Esophagus muscularis mucosa (tissue), 4 donors: ENCODE data around the gene PIH1D1. TPM values are rescaled to one million over a fixed set of nuclear protein-coding genes. Genes with fewer than 3 reads are reported as not detected.

Experiments used
- DNase-seq: peaks from one replicate; pipeline ENCODE4 v3.0.0-alpha.2; 2017; ENCODE audit errors: extremely low spot score
- H3K27ac ChIP-seq, 4 donors: fragments of 200-600 bp; sonication (generic); replicated peaks in 1 of 4; 1 replicate in 3 of 4; 2 replicates in 1 of 4; pipeline ENCODE4 v1.5.1; 2016 to 2019; ENCODE audit warnings: mild to moderate bottlenecking in 1 of 4
- H3K27me3 ChIP-seq, 4 donors: fragments of 200-600 bp; sonication (generic); one replicate each; pipeline versions ENCODE4 v1.5.1 to v1.6.0; 2016 to 2019
- H3K36me3 ChIP-seq, 4 donors: fragments of 200-600 bp; sonication (generic); one replicate each; pipeline ENCODE4 v1.5.1; 2016 to 2019
- H3K4me1 ChIP-seq, 4 donors: fragments of 200-600 bp; sonication (generic); one replicate each; pipeline ENCODE4 v1.5.1; 2016 to 2019
- H3K4me3 ChIP-seq, 4 donors: fragments of 200-600 bp; sonication (generic); 1 replicate in 2 of 4; 2 replicates in 2 of 4; pipeline ENCODE4 v1.5.1; 2016 to 2019; ENCODE audit warnings: mild to moderate bottlenecking in 4 of 4, moderate library complexity in 1 of 4
- H3K9me3 ChIP-seq, 4 donors: fragments of 200-600 bp; sonication (generic); 1 replicate in 3 of 4; 2 replicates in 1 of 4; pipeline ENCODE4 v1.5.1; 2016 to 2019
- EP300 ChIP-seq: sonication (generic); formaldehyde crosslinking; IDR thresholded peaks from one replicate; pipeline ENCODE4 v1.6.1; 2017; ENCODE audit warnings: antibody characterized with exemption
- POLR2A ChIP-seq: fragments of 450-650 bp; IDR thresholded peaks from one replicate; pipeline ENCODE4 v1.6.1; 2017; ENCODE audit warnings: antibody characterized with exemption, moderate library complexity, mild to moderate bottlenecking, low read depth
- POLR2AphosphoS5 ChIP-seq, 2 donors: sonication (generic); formaldehyde crosslinking; IDR thresholded peaks; one replicate each; pipeline ENCODE4 v1.6.1; 2017; ENCODE audit warnings: antibody characterized with exemption in 2 of 2
- WGBS: methylation state at CpG from one replicate; pipeline ENCODE4 v1.1.5; 2018; 5-methylcytosine and 5-hydroxymethylcytosine counted together
- intact Hi-C: fragments of 100-400 bp; cut with DNase I; formaldehyde crosslinking; loops from one replicate; pipeline ENCODE4 v1.15.1; 2023
- total RNA-seq, 4 donors: library from RNA; depleted of rRNA; stranded (reverse); fragments of >200 nt; gene quantifications; one replicate each; pipeline versions ENCODE4 v1.1.0 to v1.2.1, GENCODE V29; 2016
- TF ChIP-seq, protein P1 (sequence below), 3 experiments: fragments of 200-600 bp in 2 of 3; fragments of 450-650 bp in 1 of 3; sonication (generic) in 2 of 3; IDR thresholded peaks; one replicate each; pipeline ENCODE4 v1.5.1; 2017 to 2019; ENCODE audit warnings: antibody characterized with exemption in 3 of 3, mild to moderate bottlenecking in 2 of 3, moderate library complexity in 1 of 3

PIH1D1 gene
- total RNA-seq, 4 donors from 2014 or later: 73.6 to 84.0 (median 78.4) TPM

DNA sequence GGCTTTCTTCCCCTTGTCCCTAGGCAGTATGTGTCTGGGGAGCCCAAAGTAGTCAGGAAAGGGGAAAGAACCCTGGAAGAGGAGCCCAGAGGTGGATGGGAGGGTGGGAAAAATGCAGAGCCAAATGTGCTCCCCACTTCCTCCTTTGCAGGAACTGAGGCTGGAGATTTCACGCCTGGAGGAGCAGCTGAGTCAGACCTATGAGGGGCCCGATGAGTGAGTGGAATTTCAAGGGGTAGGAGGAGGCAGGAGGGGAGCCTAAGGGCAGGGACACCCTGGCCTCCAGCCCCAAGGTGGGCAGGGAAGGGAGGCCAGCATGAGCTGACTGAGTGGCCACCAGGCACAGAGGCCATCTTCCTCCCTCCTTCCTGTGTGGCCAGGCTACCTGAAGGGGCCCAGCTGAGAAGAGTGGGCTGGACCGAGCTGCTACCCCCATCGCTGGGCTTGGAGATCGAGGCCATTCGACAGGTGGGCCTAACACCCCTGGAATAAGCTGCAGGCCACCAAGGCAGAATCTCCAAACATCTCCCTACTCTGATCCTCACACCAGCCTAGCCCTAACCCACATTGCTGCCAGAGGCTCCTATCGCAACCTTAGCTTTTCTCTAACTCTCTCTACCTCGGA is 42.7 kb downstream of the PIH1D1 start:
- Histone ChIP-seq H3K36me3 (no peaks in the 10 kb centered on the region), H3K27ac (no peak overlapping the region), H3K9me3 (no peaks in the 10 kb centered on the region), H3K4me3 (no peak overlapping the region), H3K4me1 (no peaks in the 10 kb centered on the region), H3K27me3 (peaks cover 0 to 38% (median 0%) of the 10 kb centered on the region in 4 donors)
- no peak for TF ChIP-seq POLR2AphosphoS5 (IDR thresholded peaks at IDR 0.05)
- TF ChIP-seq POLR2A: no peak
- TF ChIP-seq, protein P1, sequence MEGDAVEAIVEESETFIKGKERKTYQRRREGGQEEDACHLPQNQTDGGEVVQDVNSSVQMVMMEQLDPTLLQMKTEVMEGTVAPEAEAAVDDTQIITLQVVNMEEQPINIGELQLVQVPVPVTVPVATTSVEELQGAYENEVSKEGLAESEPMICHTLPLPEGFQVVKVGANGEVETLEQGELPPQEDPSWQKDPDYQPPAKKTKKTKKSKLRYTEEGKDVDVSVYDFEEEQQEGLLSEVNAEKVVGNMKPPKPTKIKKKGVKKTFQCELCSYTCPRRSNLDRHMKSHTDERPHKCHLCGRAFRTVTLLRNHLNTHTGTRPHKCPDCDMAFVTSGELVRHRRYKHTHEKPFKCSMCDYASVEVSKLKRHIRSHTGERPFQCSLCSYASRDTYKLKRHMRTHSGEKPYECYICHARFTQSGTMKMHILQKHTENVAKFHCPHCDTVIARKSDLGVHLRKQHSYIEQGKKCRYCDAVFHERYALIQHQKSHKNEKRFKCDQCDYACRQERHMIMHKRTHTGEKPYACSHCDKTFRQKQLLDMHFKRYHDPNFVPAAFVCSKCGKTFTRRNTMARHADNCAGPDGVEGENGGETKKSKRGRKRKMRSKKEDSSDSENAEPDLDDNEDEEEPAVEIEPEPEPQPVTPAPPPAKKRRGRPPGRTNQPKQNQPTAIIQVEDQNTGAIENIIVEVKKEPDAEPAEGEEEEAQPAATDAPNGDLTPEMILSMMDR (IDR thresholded peaks at IDR 0.05): no peak
- intact Hi-C loops: no loop called here
- WGBS: 84% methylated on average over 8 of the region's 8 CpGs
- DNase-seq: no peak

DNA sequence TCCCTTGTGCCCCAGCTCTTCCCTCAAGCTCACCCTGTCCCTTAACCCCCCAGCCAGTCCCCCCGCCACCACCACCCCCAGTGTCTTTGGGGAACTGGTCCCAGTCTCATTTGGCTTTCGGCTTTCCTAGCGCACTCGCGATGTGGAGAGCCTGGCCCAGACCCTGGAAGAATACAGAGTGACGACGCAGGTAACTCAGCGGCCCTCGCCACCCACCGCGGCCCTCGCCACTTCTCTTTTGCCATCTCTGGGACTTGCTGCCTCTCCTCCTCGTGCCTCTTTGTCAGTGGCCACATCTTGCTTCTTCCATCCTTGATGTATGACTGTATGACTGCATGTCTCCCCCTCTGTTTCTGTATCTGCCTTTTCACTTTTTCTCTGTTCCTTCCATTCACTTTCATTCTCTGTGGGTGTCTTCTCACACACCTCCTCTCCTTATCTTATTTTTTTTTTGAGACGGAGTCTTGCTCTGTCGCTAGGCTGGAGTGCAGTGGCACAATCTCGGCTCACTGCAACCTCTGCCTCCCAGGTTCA is 44.1 kb downstream of the PIH1D1 start:
- Histone ChIP-seq H3K9me3 (no peaks in the 10 kb centered on the region), H3K4me3 (no peak overlapping the region), H3K4me1 (no peaks in the 10 kb centered on the region), H3K27me3 (peaks cover 0 to 28% (median 0%) of the 10 kb centered on the region in 4 donors), H3K27ac (no peak overlapping the region), H3K36me3 (no peaks in the 10 kb centered on the region)
- TF ChIP-seq, protein P1 (IDR thresholded peaks at IDR 0.05): no peak
- TF ChIP-seq EP300: no peak
- DNase-seq: no peak
- intact Hi-C loops: no loop called here
- WGBS: 90% methylated on average over 16 of the region's 16 CpGs

DNA sequence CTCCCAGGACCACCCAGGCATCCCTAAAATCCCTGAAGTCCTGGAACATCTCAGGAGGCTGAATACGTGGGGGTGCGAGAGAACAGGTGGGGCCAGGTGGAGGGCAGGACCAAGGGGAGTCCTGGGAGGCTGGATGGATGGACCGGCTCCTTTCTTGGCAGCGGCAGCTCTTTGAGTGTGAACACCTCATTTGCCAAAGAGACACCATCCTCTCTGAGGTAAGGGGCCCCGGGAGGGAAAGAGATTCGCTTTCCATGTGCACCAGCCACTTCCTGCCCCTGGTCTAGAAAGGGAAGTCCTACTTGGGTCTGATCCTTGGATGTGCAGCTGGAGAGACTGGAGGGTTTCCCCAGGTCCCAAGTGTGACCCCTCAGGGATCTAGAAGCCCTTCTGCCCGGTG is 44.5 kb downstream of the PIH1D1 start:
- H3K27me3 ChIP-seq: peaks cover 0 to 28% (median 0%) of the 10 kb centered on the region in 4 donors
- no peak overlapping the region for H3K27ac ChIP-seq
- H3K4me3 ChIP-seq: no peak overlapping the region
- H3K4me1 ChIP-seq: no peaks in the 10 kb centered on the region
- TF ChIP-seq POLR2A: no peak
- TF ChIP-seq EP300: no peak
- TF ChIP-seq, protein P1 (IDR thresholded peaks at IDR 0.05): no peak
- TF ChIP-seq POLR2AphosphoS5 (IDR thresholded peaks at IDR 0.05): no peak
- no peak for DNase-seq
- intact Hi-C loops: no loop called here
- WGBS: 51% methylated on average over 7 of the region's 7 CpGs
- no peaks in the 10 kb centered on the region for H3K9me3 ChIP-seq
- H3K36me3 ChIP-seq: no peaks in the 10 kb centered on the region

DNA sequence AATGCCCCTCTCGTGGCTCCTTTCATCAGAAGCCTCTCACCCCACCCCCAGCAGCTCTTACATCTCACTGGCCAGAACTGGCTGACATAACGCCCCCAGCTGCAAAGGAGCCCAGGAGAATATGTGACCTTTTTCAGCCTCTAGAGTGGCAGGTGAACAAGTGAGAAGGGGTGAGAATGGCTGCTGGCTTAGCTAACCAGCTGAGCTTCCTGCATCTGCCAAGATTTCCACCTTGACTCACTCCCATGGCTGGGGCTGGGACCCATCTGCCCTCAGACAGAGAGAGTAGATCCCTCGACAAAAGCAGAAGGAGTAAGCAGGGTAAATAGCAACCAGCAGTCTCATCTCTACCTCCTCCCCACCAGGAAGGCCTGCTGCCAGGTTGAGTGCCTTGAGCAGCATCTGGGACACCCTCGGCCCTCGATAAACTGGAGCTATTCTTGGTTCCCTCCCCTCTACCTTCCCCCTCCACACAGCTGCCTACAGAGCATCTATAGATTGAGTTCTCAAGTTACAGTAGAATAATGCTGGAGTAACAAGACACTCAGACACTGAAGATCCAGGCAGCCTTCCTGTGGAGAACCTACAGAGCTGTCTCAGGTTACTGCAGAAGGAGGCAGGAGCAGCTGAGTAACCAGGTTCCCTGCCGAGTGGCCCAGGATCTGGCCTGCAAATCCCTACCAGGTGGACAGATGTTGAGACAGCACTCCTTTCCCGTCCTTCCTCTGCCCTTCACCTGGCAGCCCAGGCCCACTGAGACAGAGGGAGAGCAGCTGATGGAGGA is 48.0 kb downstream of the PIH1D1 start:
- no peak for DNase-seq
- Histone ChIP-seq H3K4me3 (no peak overlapping the region), H3K36me3 (no peaks in the 10 kb centered on the region), H3K9me3 (no peaks in the 10 kb centered on the region), H3K27me3 (peaks cover 0 to 22% (median 0%) of the 10 kb centered on the region in 4 donors), H3K4me1 (no peaks in the 10 kb centered on the region), H3K27ac (no peak overlapping the region)
- WGBS: 56% methylated on average over 7 of the region's 7 CpGs
- TF ChIP-seq POLR2AphosphoS5 (IDR thresholded peaks at IDR 0.05): no peak
- no peak for TF ChIP-seq EP300
- TF ChIP-seq, protein P1 (IDR thresholded peaks at IDR 0.05): no peak
- intact Hi-C loops: no loop called here
